Right lobe of liver (tissue), 4 donors: ENCODE data around the gene OR51B6.

ENCODE experiments used
- POLR2A ChIP-seq: fragments of 450-650 bp; IDR thresholded peaks from one replicate; pipeline ENCODE4 v1.6.1; 2017; ENCODE audit warnings: antibody characterized with exemption, mild to moderate bottlenecking
- TF ChIP-seq, protein P1 (sequence below), 4 donors: fragments of 200-600 bp in 3 of 4; fragments of 450-650 bp in 1 of 4; IDR thresholded peaks; one replicate each; pipeline versions ENCODE4 v1.5.1 to v1.8.0; 2016 to 2022; ENCODE audit warnings: antibody characterized with exemption in 4 of 4, mild to moderate bottlenecking in 2 of 4
- donor health status: DM: no; HTN: no; CAD: no.
- donor health status: DM: no; HTN: no; CAD: no.
- donor health status: DM: no; HTN: yes; CAD: no.

DNA sequence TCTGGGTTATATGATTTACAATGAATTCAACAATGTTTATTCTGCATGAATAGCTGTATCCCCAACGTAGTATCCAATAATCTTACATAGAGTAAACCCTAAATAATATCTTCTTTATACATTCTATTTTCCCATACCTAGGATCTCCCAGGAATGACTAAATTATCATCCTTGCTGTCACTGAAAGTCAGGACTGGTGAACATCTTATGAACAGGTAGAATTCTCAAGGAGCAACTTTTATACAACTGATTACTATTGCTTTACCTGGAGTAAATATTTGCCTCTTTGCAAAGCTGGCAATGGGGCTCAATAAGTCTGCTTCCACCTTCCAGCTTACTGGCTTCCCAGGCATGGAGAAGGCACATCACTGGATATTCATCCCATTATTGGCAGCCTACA lies at the start of gene OR51B6:
- no peak for TF ChIP-seq POLR2A
- TF ChIP-seq, protein P1, sequence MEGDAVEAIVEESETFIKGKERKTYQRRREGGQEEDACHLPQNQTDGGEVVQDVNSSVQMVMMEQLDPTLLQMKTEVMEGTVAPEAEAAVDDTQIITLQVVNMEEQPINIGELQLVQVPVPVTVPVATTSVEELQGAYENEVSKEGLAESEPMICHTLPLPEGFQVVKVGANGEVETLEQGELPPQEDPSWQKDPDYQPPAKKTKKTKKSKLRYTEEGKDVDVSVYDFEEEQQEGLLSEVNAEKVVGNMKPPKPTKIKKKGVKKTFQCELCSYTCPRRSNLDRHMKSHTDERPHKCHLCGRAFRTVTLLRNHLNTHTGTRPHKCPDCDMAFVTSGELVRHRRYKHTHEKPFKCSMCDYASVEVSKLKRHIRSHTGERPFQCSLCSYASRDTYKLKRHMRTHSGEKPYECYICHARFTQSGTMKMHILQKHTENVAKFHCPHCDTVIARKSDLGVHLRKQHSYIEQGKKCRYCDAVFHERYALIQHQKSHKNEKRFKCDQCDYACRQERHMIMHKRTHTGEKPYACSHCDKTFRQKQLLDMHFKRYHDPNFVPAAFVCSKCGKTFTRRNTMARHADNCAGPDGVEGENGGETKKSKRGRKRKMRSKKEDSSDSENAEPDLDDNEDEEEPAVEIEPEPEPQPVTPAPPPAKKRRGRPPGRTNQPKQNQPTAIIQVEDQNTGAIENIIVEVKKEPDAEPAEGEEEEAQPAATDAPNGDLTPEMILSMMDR (IDR thresholded peaks at IDR 0.05): no peak
